ENCODE data around the gene NECTIN1.

NECTIN1 gene

DNA sequence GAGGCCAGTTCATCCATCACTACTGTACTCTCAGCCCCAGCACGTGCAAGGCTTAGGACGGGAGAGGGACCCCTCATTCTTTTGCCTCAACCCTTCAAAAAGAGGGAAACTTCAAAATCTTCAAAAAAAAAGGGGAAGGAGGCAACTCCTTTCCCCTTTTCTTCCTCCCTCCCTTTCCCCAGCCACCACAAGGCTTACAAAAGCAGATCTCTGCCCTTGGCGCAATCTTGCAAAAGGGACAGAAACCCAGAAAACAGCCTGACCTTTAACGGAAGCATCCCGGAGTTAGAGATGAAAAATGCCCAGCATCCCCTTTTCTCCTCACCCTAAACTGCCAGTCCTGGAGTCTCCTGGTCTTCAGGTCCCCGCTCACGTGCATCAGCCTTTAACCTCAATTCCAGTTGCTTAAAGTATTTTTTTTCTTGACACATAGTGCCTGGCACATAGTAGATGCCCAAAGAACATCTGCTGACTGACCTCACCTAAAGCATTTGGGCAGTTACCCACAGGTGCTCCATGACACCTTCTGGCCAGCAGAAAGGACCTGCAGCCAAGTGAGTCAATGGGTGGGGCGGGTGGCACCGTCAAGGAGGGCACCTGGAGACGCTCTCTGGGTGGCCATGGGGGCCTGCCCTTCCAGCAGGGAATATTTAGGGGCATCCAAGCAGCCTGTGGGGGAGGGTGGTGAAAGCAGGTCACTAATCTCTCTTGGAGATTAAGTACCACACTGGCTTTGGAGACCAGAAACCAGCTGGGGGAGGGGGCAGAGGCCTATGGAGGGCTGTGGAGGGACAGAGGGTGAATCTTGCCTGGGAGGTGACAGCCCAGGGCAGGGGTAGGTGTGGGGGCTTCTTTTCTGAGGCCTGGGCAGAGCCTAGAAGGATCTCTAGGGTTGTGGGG, 16.3 kb downstream of the NECTIN1 start:
- no peak for DNase-seq (ENCODE audit: extremely low read depth, low read depth)
- TF ChIP-seq, protein P1, sequence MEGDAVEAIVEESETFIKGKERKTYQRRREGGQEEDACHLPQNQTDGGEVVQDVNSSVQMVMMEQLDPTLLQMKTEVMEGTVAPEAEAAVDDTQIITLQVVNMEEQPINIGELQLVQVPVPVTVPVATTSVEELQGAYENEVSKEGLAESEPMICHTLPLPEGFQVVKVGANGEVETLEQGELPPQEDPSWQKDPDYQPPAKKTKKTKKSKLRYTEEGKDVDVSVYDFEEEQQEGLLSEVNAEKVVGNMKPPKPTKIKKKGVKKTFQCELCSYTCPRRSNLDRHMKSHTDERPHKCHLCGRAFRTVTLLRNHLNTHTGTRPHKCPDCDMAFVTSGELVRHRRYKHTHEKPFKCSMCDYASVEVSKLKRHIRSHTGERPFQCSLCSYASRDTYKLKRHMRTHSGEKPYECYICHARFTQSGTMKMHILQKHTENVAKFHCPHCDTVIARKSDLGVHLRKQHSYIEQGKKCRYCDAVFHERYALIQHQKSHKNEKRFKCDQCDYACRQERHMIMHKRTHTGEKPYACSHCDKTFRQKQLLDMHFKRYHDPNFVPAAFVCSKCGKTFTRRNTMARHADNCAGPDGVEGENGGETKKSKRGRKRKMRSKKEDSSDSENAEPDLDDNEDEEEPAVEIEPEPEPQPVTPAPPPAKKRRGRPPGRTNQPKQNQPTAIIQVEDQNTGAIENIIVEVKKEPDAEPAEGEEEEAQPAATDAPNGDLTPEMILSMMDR (IDR thresholded peaks at IDR 0.05; ENCODE audit: low read depth, low read length, missing control alignments) = no peak
- no peak overlapping the region for H3K4me3 ChIP-seq (replicated peaks; ENCODE audit: low read depth, low read length)

DNA sequence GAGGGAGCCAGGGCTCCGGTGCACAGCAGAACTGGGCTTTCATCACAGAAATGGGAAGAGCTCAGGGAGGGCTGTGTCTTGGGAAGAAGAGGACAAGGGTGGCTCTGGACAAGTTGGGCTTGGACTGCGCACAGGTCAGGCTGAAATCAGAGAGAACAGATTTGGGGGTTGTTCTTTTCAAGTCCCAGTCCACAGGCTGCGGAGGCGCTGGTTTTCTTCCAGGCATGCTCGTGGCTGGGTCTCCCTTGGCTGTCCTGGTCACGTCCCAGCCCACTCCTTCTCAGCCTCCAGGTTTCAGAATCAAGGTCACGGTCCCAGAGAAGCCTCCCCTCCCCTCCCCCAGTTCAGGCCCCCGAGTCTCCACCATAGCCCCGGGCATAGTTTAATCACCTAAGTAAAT, 17.0 kb downstream of the NECTIN1 start:
- H3K4me3 ChIP-seq (replicated peaks; ENCODE audit: low read depth, low read length) = no peak overlapping the region
- TF ChIP-seq, protein P1 (IDR thresholded peaks at IDR 0.05; ENCODE audit: low read depth, low read length, missing control alignments) = no peak

DNA sequence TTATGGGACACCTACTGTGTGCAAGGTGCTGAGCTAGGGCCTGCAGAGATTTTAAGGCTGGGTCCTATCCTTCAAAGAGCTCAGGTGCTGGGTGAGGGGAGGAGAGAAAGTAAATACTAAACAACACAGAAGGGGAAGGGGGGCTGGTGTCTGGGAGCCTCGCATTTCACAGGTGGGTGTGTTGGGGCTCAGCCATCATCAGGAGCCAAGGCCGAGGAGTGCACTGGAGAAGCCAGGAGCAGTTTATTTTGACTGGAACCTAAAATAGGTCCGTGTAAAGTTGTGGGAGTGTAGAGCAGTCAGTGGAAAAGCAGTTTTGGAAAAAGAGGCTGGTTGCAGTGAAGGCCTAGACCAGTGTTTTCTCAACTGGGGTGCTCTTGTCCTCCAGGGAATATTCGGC, 17.5 kb downstream of the NECTIN1 start:
- DNase-seq (ENCODE audit: extremely low read depth, low read depth) = no peak
- H3K4me3 ChIP-seq (replicated peaks; ENCODE audit: low read depth, low read length) = no peak overlapping the region
- TF ChIP-seq, protein P1 (IDR thresholded peaks at IDR 0.05; ENCODE audit: low read depth, low read length, missing control alignments) = no peak

More for the DNA sequence above, 17.0 kb downstream of the NECTIN1 start:
- DNase-seq (ENCODE audit: extremely low read depth, low read depth) = no peak

DNA sequence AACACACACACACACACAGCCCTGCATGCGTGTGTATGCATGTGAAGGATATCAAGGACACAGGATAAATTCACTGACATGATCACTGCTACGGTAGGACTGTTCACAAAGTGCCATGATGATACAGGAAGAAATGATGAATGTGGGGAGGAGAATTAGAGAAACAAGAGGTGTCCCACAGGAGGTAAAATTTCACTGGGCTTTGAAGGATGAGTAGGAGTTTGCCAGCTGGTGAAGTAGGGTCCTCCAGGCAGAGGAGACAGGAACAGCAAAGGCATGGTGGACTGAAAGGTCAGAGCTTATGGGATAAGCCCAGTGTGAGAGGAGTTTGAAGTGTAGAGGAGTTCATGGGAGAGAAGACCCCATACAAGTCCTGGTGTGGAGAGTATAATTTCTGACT, 18.6 kb downstream of the NECTIN1 start:
- DNase-seq (ENCODE audit: extremely low read depth, low read depth) = no peak
- TF ChIP-seq, protein P1 (IDR thresholded peaks at IDR 0.05; ENCODE audit: low read depth, low read length, missing control alignments) = no peak
- no peak overlapping the region for H3K4me3 ChIP-seq (replicated peaks; ENCODE audit: low read depth, low read length)

DNA sequence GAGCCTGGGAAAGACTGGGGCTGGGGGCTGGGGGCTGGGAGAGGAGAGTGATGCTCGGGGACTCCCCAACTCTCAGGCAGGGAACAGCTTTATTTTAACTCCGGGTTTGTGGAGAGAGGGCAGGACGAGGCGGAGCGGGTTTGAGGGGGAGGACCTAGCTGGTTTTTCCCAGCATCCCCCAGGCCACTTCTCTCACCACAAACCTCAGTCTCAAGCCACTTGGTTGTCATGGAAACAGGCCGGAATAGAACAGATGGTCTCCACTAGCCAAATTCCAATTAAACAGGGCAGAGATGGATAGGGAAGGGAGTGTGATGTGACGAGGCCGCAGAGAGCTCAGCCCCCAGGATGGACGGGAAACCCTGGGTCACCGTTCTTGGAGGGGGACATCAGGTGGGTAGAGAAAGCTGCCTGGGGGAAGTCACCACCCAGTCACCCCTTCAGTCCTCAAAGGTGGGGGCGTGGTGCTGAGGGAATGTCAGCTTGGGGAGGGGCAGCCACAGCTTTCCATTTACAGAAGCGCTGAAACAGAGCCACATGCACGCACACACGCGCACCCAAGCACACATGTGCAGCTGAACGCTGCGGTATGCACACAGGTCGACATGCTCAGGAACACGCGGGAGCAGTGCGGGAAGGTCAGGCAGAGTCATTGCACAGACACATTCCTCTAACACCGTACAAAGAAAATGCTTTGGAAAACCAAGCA, 19.2 kb downstream of the NECTIN1 start:
- DNase-seq (ENCODE audit: extremely low read depth, low read depth) = peak; percentile 97
- TF ChIP-seq, protein P1 (IDR thresholded peaks at IDR 0.05; ENCODE audit: low read depth, low read length, missing control alignments) = no peak
- H3K4me3 ChIP-seq (replicated peaks; ENCODE audit: low read depth, low read length) = 0 out of 2 replicates have a peak overlapping the region, but pooled peaks have one; percentile 12

DNA sequence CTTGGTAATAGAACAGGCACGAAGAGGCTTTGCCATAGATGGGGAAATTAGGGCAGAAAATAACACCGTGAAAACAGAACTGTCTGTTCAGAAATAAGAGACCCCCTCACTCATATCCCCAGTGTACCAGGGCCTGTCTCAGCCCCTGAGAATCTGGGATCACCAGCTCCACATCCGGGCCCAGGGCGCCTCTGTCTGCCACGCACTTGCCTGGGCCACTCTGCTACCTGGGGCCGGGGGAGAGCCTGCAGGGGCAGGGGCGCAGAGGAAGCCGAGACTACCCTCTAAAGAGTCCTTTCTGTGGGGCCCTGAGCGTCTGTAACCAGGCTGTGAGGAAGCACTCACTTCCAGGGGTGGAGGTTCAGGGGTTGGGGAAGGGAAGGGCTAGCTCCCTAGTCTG, 19.8 kb downstream of the NECTIN1 start:
- DNase-seq (ENCODE audit: extremely low read depth, low read depth) = no peak
- 0 out of 2 replicates have a peak overlapping the region, but pooled peaks have one; percentile 12 for H3K4me3 ChIP-seq (replicated peaks; ENCODE audit: low read depth, low read length)
- TF ChIP-seq, protein P1 (IDR thresholded peaks at IDR 0.05; ENCODE audit: low read depth, low read length, missing control alignments) = no peak

Data from HFF-Myc (cell line).